Naive thymus-derived CD8-positive, alpha-beta T cell (primary cell): Measurements from ENCODE around the gene TAF4B. TPM values are rescaled to one million over a fixed set of nuclear protein-coding genes. Genes with fewer than 3 reads are reported as not detected.
"Not testable (repeated sequence)": the region's sequence is repeated elsewhere in the genome, so short reads cannot be mapped to it uniquely, and the experiment has no call there.

Source experiments
- ATAC-seq, 2 donors: fragments of 150-1000 bp; cut with Tn5 transposase in 1 of 2; sonication (Bioruptor Pico), chemical (Tn5 transposase) in 1 of 2; 1 replicate in 1 of 2; 2 replicates in 1 of 2; pipeline ENCODE4 v1.10.0; 2021; ENCODE audit warnings: mild to moderate bottlenecking in 2 of 2, moderate library complexity in 2 of 2
- POLR2A ChIA-PET: fragments of 350-600 bp; sonication (Branson Sonifier 250); formaldehyde crosslinking; loops from one replicate; lab custom pipeline; 2021; ENCODE audit warnings: antibody characterized with exemption; lab: Charles Lee
- DNase-seq, 10 donors: peaks; one replicate each; pipeline versions ENCODE4 v3.0.0 to v3.0.0-alpha.2; 2020 to 2022
- H3K27ac Mint-ChIP-seq, 10 donors: one replicate each; pipeline ENCODE4 v1.8.0; 2020 to 2022; ENCODE audit warnings: mild to moderate bottlenecking in 10 of 10, mixed read lengths in 10 of 10, moderate library complexity in 4 of 10, inconsistent platforms in 1 of 10
- H3K27me3 Mint-ChIP-seq, 5 donors: one replicate each; pipeline ENCODE4 v1.8.0; 2021 to 2022; ENCODE audit warnings: mixed read lengths in 5 of 5
- H3K36me3 Mint-ChIP-seq, 3 donors: one replicate each; pipeline ENCODE4 v1.8.0; 2020 to 2022; ENCODE audit warnings: mixed read lengths in 3 of 3, mild to moderate bottlenecking in 2 of 3, inconsistent platforms in 1 of 3
- H3K4me1 Mint-ChIP-seq, 4 donors: one replicate each; pipeline ENCODE4 v1.8.0; 2021 to 2022; ENCODE audit warnings: mixed read lengths in 4 of 4
- H3K4me3 Mint-ChIP-seq, 10 donors: one replicate each; pipeline ENCODE4 v1.8.0; 2020 to 2022; ENCODE audit warnings: mild to moderate bottlenecking in 10 of 10, mixed read lengths in 10 of 10, moderate library complexity in 6 of 10, inconsistent platforms in 1 of 10
- H3K9me3 Mint-ChIP-seq, 9 donors: one replicate each; pipeline ENCODE4 v1.8.0; 2020 to 2022; ENCODE audit warnings: mixed read lengths in 9 of 9, mild to moderate bottlenecking in 3 of 9, inconsistent platforms in 1 of 9, moderate library complexity in 1 of 9
- polyA plus RNA-seq, 3 donors: library from polyadenylated mRNA; unstranded; fragments of 300-500 nt; fragmentation: Illumina TruSeq; gene quantifications; one replicate each; pipeline ENCODE4 v1.2.3, GENCODE V29; 2021
- total RNA-seq, 8 experiments: library from RNA in 2 of 8; stranded (reverse) in 2 of 8; gene quantifications; one replicate each; pipeline ENCODE4 v1.2.3 and lab custom pipeline; 2021 to 2026

TAF4B gene
- total and polyA plus RNA-seq, 5 experiments from 2014 or later, result 7.3 to 17.4 (median 12.8) TPM

GRCh38 chr18:26422472-26423162 lies 196.4 kb downstream of the TAF4B start:
- no peaks in the 10 kb centered on the region for H3K9me3 Mint-ChIP-seq
- no peak for DNase-seq
- no peak overlapping the region for H3K27ac Mint-ChIP-seq
- no peaks in the 10 kb centered on the region for H3K36me3 Mint-ChIP-seq
- H3K4me3 Mint-ChIP-seq, result no peak overlapping the region
- POLR2A ChIA-PET, result no interaction called here
- no peaks in the 10 kb centered on the region for H3K4me1 Mint-ChIP-seq
- no peaks in the 10 kb centered on the region for H3K27me3 Mint-ChIP-seq
- ATAC-seq, result no peak

- Mint-ChIP-seq H3K9me3 (no peaks in the 10 kb centered on the region), H3K36me3 (no peaks in the 10 kb centered on the region), H3K4me3 (no peak overlapping the region), H3K27me3 (no peaks in the 10 kb centered on the region), H3K27ac (no peak overlapping the region), H3K4me1 (no peaks in the 10 kb centered on the region)
- ATAC-seq (no peak), DNase-seq (no peak)
- POLR2A ChIA-PET, result no interaction called here
These were observed 198.3 kb downstream of the TAF4B start for GRCh38 chr18:26424428-26425147.

- ATAC-seq, result no peak
- no peak overlapping the region for H3K4me3 Mint-ChIP-seq
- H3K9me3 Mint-ChIP-seq, result no peaks in the 10 kb centered on the region
- H3K36me3 Mint-ChIP-seq, result no peaks in the 10 kb centered on the region
- DNase-seq, result no peak
- H3K4me1 Mint-ChIP-seq, result no peaks in the 10 kb centered on the region
- POLR2A ChIA-PET, result no interaction called here
- no peak overlapping the region for H3K27ac Mint-ChIP-seq
- H3K27me3 Mint-ChIP-seq, result no peaks in the 10 kb centered on the region
These were observed 198.9 kb downstream of the TAF4B start for GRCh38 chr18:26425148-26425531.

GRCh38 chr18:26429535-26430226 lies 203.4 kb downstream of the TAF4B start:
- ATAC-seq, result no peak

GRCh38 chr18:26432651-26433424 lies 206.6 kb downstream of the TAF4B start:
- peaks cover 1 to 17% (median 5%) of the 10 kb centered on the region in 5 donors for H3K27me3 Mint-ChIP-seq
- DNase-seq (no peak), ATAC-seq (no peak)
- H3K9me3 Mint-ChIP-seq, result peaks cover 0 to 5% (median 0%) of the 10 kb centered on the region in 9 donors
- H3K27ac Mint-ChIP-seq, result no peak overlapping the region
- no peaks in the 10 kb centered on the region for H3K4me1 Mint-ChIP-seq
- peaks cover 0 to 4% (median 0%) of the 10 kb centered on the region in 3 donors for H3K36me3 Mint-ChIP-seq
- H3K4me3 Mint-ChIP-seq, result no peak overlapping the region
- POLR2A ChIA-PET, result no interaction called here

More at GRCh38 chr18:26429535-26430226, 203.4 kb downstream of the TAF4B start:
- Mint-ChIP-seq H3K36me3 (peaks cover 0 to 4% (median 0%) of the 10 kb centered on the region in 3 donors), H3K27ac (no peak overlapping the region), H3K4me3 (no peak overlapping the region), H3K27me3 (no peaks in the 10 kb centered on the region), H3K4me1 (no peaks in the 10 kb centered on the region), H3K9me3 (peaks cover 0 to 5% (median 0%) of the 10 kb centered on the region in 9 donors)
- no peak for DNase-seq
- POLR2A ChIA-PET, result no interaction called here

- no peaks in the 10 kb centered on the region for H3K4me1 Mint-ChIP-seq
- ATAC-seq, result no peak
- H3K4me3 Mint-ChIP-seq, result no peak overlapping the region
- DNase-seq, result no peak
- H3K27ac Mint-ChIP-seq, result no peak overlapping the region
- H3K36me3 Mint-ChIP-seq, result peaks cover 0 to 4% (median 0%) of the 10 kb centered on the region in 3 donors
- peaks cover 0 to 5% (median 0%) of the 10 kb centered on the region in 9 donors for H3K9me3 Mint-ChIP-seq
- POLR2A ChIA-PET, result no interaction called here
- H3K27me3 Mint-ChIP-seq, result peaks cover 1 to 25% (median 12%) of the 10 kb centered on the region in 5 donors
These were observed 208.6 kb downstream of the TAF4B start for GRCh38 chr18:26434887-26435286.

- H3K9me3 Mint-ChIP-seq, result peaks cover 0 to 5% (median 0%) of the 10 kb centered on the region in 9 donors
- H3K4me3 Mint-ChIP-seq, result no peak overlapping the region
- POLR2A ChIA-PET, result no interaction called here
- peaks cover 0 to 4% (median 0%) of the 10 kb centered on the region in 3 donors for H3K36me3 Mint-ChIP-seq
- ATAC-seq (no peak), DNase-seq (no peak)
- peak overlapping the region in 1 of 10 donors; percentile 46 for H3K27ac Mint-ChIP-seq
- H3K4me1 Mint-ChIP-seq, result no peaks in the 10 kb centered on the region
- peaks cover 1 to 25% (median 12%) of the 10 kb centered on the region in 5 donors for H3K27me3 Mint-ChIP-seq
These were observed 209.3 kb downstream of the TAF4B start for GRCh38 chr18:26435415-26436095.

- H3K27ac Mint-ChIP-seq, result no peak overlapping the region
- peaks cover 1 to 25% (median 12%) of the 10 kb centered on the region in 5 donors for H3K27me3 Mint-ChIP-seq
- H3K9me3 Mint-ChIP-seq, result peaks cover 0 to 5% (median 0%) of the 10 kb centered on the region in 9 donors
- POLR2A ChIA-PET, result no interaction called here
- no peak for ATAC-seq
- H3K4me1 Mint-ChIP-seq, result no peaks in the 10 kb centered on the region
- no peak for DNase-seq
- H3K4me3 Mint-ChIP-seq, result no peak overlapping the region
- H3K36me3 Mint-ChIP-seq, result no peaks in the 10 kb centered on the region
These were observed 210.2 kb downstream of the TAF4B start for GRCh38 chr18:26436176-26437051.

- H3K36me3 Mint-ChIP-seq, H3K9me3 Mint-ChIP-seq, DNase-seq, ATAC-seq, H3K27ac Mint-ChIP-seq, H3K4me3 Mint-ChIP-seq, H3K4me1 Mint-ChIP-seq, POLR2A ChIA-PET: not testable (repeated sequence)
- peaks cover 1 to 25% (median 12%) of the 10 kb centered on the region in 5 donors for H3K27me3 Mint-ChIP-seq
These were observed 211.4 kb downstream of the TAF4B start for GRCh38 chr18:26437634-26438033.

- no peak for ATAC-seq
- peaks cover 0 to 1% (median 0%) of the 10 kb centered on the region in 9 donors for H3K9me3 Mint-ChIP-seq
- POLR2A ChIA-PET, result no interaction called here
- H3K4me3 Mint-ChIP-seq, result no peak overlapping the region
- H3K36me3 Mint-ChIP-seq, result no peaks in the 10 kb centered on the region
- H3K4me1 Mint-ChIP-seq, result no peaks in the 10 kb centered on the region
- no peak overlapping the region for H3K27ac Mint-ChIP-seq
- peaks cover 3 to 38% (median 12%) of the 10 kb centered on the region in 5 donors for H3K27me3 Mint-ChIP-seq
- DNase-seq, result no peak
These were observed 212.7 kb downstream of the TAF4B start for GRCh38 chr18:26438980-26439379.

- Mint-ChIP-seq H3K27ac (no peak overlapping the region), H3K27me3 (peaks cover 4 to 42% (median 12%) of the 10 kb centered on the region in 5 donors), H3K4me3 (no peak overlapping the region), H3K9me3 (peaks cover 0 to 2% (median 0%) of the 10 kb centered on the region in 9 donors), H3K4me1 (no peaks in the 10 kb centered on the region), H3K36me3 (no peaks in the 10 kb centered on the region)
- DNase-seq, result no peak
- POLR2A ChIA-PET, result no interaction called here
- no peak for ATAC-seq
These were observed 213.3 kb downstream of the TAF4B start for GRCh38 chr18:26439537-26439936.
